Measurements from ENCODE around the gene EPB41L1. TPM values are rescaled to one million over a fixed set of nuclear protein-coding genes. Genes with fewer than 3 reads are reported as not detected.
A peak's percentile ranks its signal among the peaks of the same experiment; 100 is the strongest.

Gene EPB41L1
- total and polyA plus RNA-seq, 8 donors = 33.8 to 80.1 (median 38.7) TPM

DNA sequence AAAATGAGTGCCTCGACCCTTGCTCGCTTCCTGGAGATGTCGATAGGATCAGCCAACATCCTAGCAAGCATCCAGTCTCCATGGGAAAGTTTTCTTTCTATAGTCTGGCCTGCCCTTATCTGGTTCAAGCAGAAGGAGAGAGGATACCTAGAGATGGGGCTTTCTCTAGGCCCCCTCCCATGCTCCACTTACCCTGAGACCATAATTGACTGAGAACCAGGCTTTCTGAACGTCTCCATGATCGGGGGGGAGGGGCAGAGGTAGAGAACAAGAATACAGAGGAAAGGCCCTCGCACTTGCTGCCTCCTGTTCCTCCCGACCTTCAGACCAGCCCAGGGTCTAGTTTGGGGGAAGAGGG is 31.6 kb upstream of the EPB41L1 start:
- no peak for ATAC-seq
- Histone ChIP-seq H3K4me1 (peaks cover 0 to 4% of the 10 kb centered on the region in 2 donors), H3K27me3 (no peaks in the 10 kb centered on the region), H3K36me3 (no peaks in the 10 kb centered on the region), H3K27ac (no peak overlapping the region), H3K4me3 (no peak overlapping the region), H3K9me3 (no peaks in the 10 kb centered on the region)
- TF ChIP-seq CTCF (IDR thresholded peaks at IDR 0.05) = no peak
- no peak for DNase-seq
- intact Hi-C loops (cut with DNase I) = no loop called here

DNA sequence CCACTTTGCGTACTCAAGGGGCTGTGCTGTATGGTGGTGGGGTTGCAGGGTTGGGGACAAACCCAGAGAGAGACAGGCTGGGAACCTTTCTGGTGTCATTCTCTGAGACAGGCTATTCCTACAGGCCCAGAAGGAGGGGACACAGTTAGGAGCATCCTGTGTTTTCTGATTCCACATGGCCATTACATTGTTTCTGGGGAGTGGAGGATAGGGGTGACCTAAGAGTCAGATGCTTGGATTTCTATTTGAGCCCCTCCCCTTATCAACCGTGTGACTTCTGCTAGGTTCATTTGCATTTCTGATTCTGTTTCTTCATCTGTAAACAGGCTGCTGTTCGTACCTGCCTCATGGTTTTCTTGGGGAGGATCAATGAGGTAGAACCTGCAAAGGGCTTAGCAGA is 29.4 kb upstream of the EPB41L1 start:
- Histone ChIP-seq H3K4me3 (no peak overlapping the region), H3K36me3 (no peaks in the 10 kb centered on the region), H3K4me1 (peaks cover 0 to 5% of the 10 kb centered on the region in 2 donors), H3K27me3 (no peaks in the 10 kb centered on the region), H3K27ac (no peak overlapping the region), H3K9me3 (no peaks in the 10 kb centered on the region)
- TF ChIP-seq CTCF (IDR thresholded peaks at IDR 0.05) = no peak
- intact Hi-C loops (cut with DNase I) = no loop called here
- DNase-seq = no peak
- no peak for ATAC-seq

DNA sequence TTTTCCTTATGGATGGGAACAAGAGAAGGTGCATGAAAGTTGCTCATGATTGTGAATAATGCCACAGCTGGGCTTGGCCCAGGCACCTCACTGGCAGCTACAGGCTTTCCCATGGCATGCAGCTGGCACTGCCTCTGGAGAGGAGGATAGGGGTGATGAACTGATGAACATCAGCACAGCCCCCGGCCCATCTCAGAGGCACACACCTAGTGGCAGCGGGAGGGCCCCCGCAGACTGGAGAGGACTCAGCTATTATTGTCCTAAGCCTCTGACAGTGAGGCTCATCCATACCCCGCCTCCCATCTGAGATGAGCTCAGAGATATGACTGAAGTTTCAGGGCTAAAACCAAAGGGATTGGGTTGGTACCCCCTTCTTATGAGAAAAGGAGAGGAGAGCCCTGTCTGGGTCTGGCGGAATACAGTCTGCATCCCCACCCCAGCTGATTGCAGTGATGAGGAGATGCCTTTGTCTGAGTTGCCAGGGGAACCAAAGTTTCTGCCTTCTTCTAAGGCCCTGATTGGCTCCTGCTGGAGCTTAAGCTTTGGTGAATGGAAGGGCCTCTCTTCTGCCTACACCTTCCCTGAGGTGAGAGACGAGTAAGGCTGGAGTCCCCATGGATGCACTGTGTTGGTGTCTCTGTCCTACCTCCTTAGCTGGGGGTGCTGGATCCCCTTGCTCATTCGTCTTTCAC is 27.6 kb upstream of the EPB41L1 start:
- no peaks in the 10 kb centered on the region for H3K27me3 ChIP-seq
- intact Hi-C loops (cut with DNase I) = no loop called here
- H3K9me3 ChIP-seq = no peaks in the 10 kb centered on the region
- no peak for TF ChIP-seq CTCF (IDR thresholded peaks at IDR 0.05)
- no peak overlapping the region for H3K27ac ChIP-seq
- no peak overlapping the region for H3K4me3 ChIP-seq
- H3K4me1 ChIP-seq = peaks cover 0 to 5% of the 10 kb centered on the region in 2 donors
- ATAC-seq = no peak
- H3K36me3 ChIP-seq = no peaks in the 10 kb centered on the region
- no peak for DNase-seq

DNA sequence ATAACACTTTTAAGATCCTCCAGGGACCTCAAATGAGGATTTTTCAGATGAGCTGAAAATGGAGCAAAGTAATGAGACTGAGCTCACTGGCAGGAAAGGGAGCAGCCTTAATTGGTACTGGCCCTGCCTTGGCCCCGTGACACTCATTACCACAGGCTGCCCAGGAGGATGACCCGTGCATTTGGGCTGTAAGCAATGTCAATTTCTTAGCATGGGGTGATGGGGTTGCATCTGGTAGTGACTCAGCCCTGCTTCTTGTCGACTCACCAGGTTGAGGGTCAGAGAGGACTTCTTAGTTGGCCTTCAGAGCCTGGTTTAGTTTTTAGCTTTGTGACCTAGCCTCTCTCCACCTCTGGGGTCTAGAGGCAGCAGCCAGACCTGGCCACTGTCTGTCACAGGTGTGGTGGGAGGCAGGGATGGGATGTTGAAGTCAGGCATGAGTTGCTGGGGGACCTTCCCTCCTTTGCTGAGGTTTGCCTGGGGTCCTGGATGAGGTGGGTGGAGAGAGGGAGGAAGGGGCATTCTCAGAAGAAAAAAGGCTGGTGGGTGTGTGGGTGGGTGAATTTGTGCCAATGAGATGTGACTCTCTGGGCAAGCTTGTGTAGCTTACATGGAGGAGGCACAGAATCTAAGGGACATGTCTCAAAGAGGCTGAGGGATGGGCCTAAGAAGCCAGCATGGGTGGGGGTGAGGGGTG is 25.9 kb upstream of the EPB41L1 start:
- no peak for TF ChIP-seq CTCF (IDR thresholded peaks at IDR 0.05)
- Histone ChIP-seq H3K4me3 (no peak overlapping the region), H3K27ac (no peak overlapping the region), H3K27me3 (no peaks in the 10 kb centered on the region), H3K4me1 (peaks cover 0 to 5% of the 10 kb centered on the region in 2 donors), H3K9me3 (no peaks in the 10 kb centered on the region), H3K36me3 (no peaks in the 10 kb centered on the region)
- ATAC-seq = peak; percentile 49
- intact Hi-C loops (cut with DNase I) = no loop called here
- no peak for DNase-seq

- Histone ChIP-seq H3K4me1 (peaks cover 0 to 5% of the 10 kb centered on the region in 2 donors), H3K9me3 (no peaks in the 10 kb centered on the region), H3K36me3 (no peaks in the 10 kb centered on the region), H3K27ac (no peak overlapping the region), H3K4me3 (no peak overlapping the region), H3K27me3 (no peaks in the 10 kb centered on the region)
- TF ChIP-seq CTCF (IDR thresholded peaks at IDR 0.05) = no peak
- ATAC-seq (no peak), DNase-seq (no peak)
- intact Hi-C loops (cut with DNase I) = no loop called here
Measured at GRCh38 chr20:36129160-36129543, 25.4 kb upstream of the EPB41L1 start.
